Keratinocyte (primary cell): ENCODE data around the gene APP. TPM values are rescaled to one million over a fixed set of nuclear protein-coding genes. Genes with fewer than 3 reads are reported as not detected.

Experiments
- DNase-seq: peaks from one replicate; pipeline ENCODE4 v3.0.0-alpha.2; 2011; ENCODE audit warnings: low read depth, missing footprints, low spot score
- FAIRE-seq: peaks from 2 replicates; lab custom pipeline; 2011; peaks lifted over from hg19 to GRCh38; lab: Jason Lieb, UNC
- H2AFZ ChIP-seq: 2 replicates; pipeline ENCODE4 v1.6.0; 2012; ENCODE audit warnings: low read length, control low read depth, inconsistent platforms; ENCODE audit not compliant: control insufficient read depth
- H3K27ac ChIP-seq: 2 replicates; pipeline ENCODE4 v1.5.1; 2011; ENCODE audit warnings: low read length; ENCODE audit not compliant: control insufficient read depth, insufficient read depth
- H3K27me3 ChIP-seq: 3 replicates; pipeline ENCODE4 v1.6.0; 2011; ENCODE audit warnings: low read length; ENCODE audit not compliant: control insufficient read depth, insufficient read depth; ENCODE audit errors: extremely low read depth
- H3K36me3 ChIP-seq, 2 experiments: 2 replicates in 1 of 2; 3 replicates in 1 of 2; pipeline ENCODE4 v1.5.1; 2011; ENCODE audit warnings: low read length in 2 of 2, mild to moderate bottlenecking in 1 of 2; ENCODE audit not compliant: control insufficient read depth in 2 of 2, insufficient read depth in 2 of 2; ENCODE audit errors: extremely low read depth in 1 of 2
- H3K4me1 ChIP-seq: 3 replicates; pipeline ENCODE4 v1.5.1; 2011; ENCODE audit warnings: low read length; ENCODE audit not compliant: control insufficient read depth, insufficient read depth; ENCODE audit errors: extremely low read depth
- H3K4me2 ChIP-seq: 3 replicates; pipeline ENCODE4 v1.6.0; 2011; ENCODE audit warnings: low read depth, low read length; ENCODE audit not compliant: control insufficient read depth, insufficient read depth; ENCODE audit errors: extremely low read depth
- H3K4me3 ChIP-seq, 3 experiments: fragments of 200-600 bp in 1 of 3; sonication (generic) in 1 of 3; 2 replicates in 2 of 3; 3 replicates in 1 of 3; pipeline ENCODE4 v1.5.1; 2011 to 2016; ENCODE audit warnings: low read length in 3 of 3, mild to moderate bottlenecking in 3 of 3, control low read depth in 2 of 3, inconsistent platforms in 1 of 3, low read depth in 1 of 3, mixed read lengths in 1 of 3, mixed run types in 1 of 3, moderate library complexity in 1 of 3; ENCODE audit not compliant: control insufficient read depth in 2 of 3, insufficient read depth in 2 of 3; ENCODE audit errors: extremely low read depth in 1 of 3
- H3K79me2 ChIP-seq: 2 replicates; pipeline ENCODE4 v1.6.0; 2012; ENCODE audit warnings: low read length; ENCODE audit not compliant: control insufficient read depth, insufficient read depth
- H3K9ac ChIP-seq: 3 replicates; pipeline ENCODE4 v1.6.0; 2011; ENCODE audit warnings: low read length; ENCODE audit not compliant: control insufficient read depth, insufficient read depth; ENCODE audit errors: extremely low read depth
- H3K9me1 ChIP-seq: 3 replicates; pipeline ENCODE4 v1.6.0; 2011; ENCODE audit warnings: low read length; ENCODE audit not compliant: control insufficient read depth, insufficient read depth; ENCODE audit errors: extremely low read depth
- H3K9me3 ChIP-seq: 2 replicates; pipeline ENCODE4 v1.5.1; 2012; ENCODE audit warnings: low read depth, low read length; ENCODE audit not compliant: control insufficient read depth
- H4K20me1 ChIP-seq: 3 replicates; pipeline ENCODE4 v1.6.0; 2011; ENCODE audit warnings: low read length; ENCODE audit not compliant: control insufficient read depth, insufficient read depth; ENCODE audit errors: extremely low read depth
- CTCF ChIP-seq, 3 experiments: IDR thresholded peaks in 1 of 3; conservative IDR thresholded peaks in 1 of 3; optimal IDR thresholded peaks in 1 of 3; 2 replicates in 2 of 3; 3 replicates in 1 of 3; pipeline versions ENCODE3 to v1.5.1; 2011; ENCODE audit warnings: low read length in 3 of 3, mild to moderate bottlenecking in 3 of 3, moderate library complexity in 2 of 3, control low read depth in 1 of 3, inconsistent platforms in 1 of 3; ENCODE audit not compliant: insufficient read depth in 2 of 3; ENCODE audit errors: extremely low read depth in 1 of 3
- EZH2 ChIP-seq: IDR thresholded peaks from one replicate; pipeline ENCODE4 v1.6.1; 2012; ENCODE audit warnings: inconsistent platforms, mild to moderate bottlenecking, low read length, moderate library complexity
- dilution Hi-C: fragments of 300-500 bp; cut with MboI; formaldehyde crosslinking; loops from one replicate; pipeline ENCODE4 v1.7.0; 2020; ENCODE audit warnings: low sequenced_read_pairs; ENCODE audit not compliant: extremely low pct_ligation_motif_present
- polyA plus RNA-seq, 5 experiments: library from polyadenylated mRNA; depleted of rRNA in 3 of 5; stranded (reverse) in 3 of 5; stranded (forward) in 1 of 5; unstranded in 1 of 5; fragments of >200 nt; gene quantifications; 1 replicate in 1 of 5; 2 replicates in 3 of 5; 3 replicates in 1 of 5; pipeline versions ENCODE4 v1.2.1 to v1.2.3, GENCODE V29; 2011 to 2012; ENCODE audit warnings: missing spikeins in 2 of 5, low read depth in 1 of 5, low replicate concordance in 1 of 5

APP gene
- polyA plus RNA-seq, 1 donor (not counting 4 experiments of a cell fraction or from before 2014, with no cell fraction given), result 1,015 TPM

GRCh38 chr21:26028183-26028582 is 142.4 kb downstream of the APP start:
- Histone ChIP-seq H3K4me2 (no peak overlapping the region), H3K9me3 (no peaks in the 10 kb centered on the region), H3K9ac (no peak overlapping the region), H2AFZ (no peak overlapping the region), H3K27ac (no peak overlapping the region), H3K9me1 (no peaks in the 10 kb centered on the region), H3K27me3 (no peaks in the 10 kb centered on the region), H3K4me1 (peaks cover 3% of the 10 kb centered on the region), H3K36me3 (peaks cover 16 to 25% of the 10 kb centered on the region in 2 experiments), H3K79me2 (peaks cover 84% of the 10 kb centered on the region), H3K4me3 (no peak overlapping the region), H4K20me1 (peaks cover 16% of the 10 kb centered on the region)
- TF ChIP-seq CTCF (optimal IDR thresholded peaks at IDR 0.05 in 1 of 3, IDR thresholded peaks at IDR 0.05 in 1 of 3, conservative IDR thresholded peaks at IDR 0.05 in 1 of 3; ENCODE audit: extremely low read depth in 1 of 3, insufficient read depth in 2 of 3, low read length in 3 of 3) (no peak), EZH2 (no peak)
- no peak for FAIRE-seq
- dilution Hi-C loops, result no loop called here
- no peak for DNase-seq

- H2AFZ ChIP-seq, result no peak overlapping the region
- H3K36me3 ChIP-seq, result peaks cover 16 to 21% of the 10 kb centered on the region in 2 experiments
- peaks cover 16% of the 10 kb centered on the region for H4K20me1 ChIP-seq
- dilution Hi-C loops, result no loop called here
- DNase-seq (no peak), FAIRE-seq (no peak)
- peaks cover 3% of the 10 kb centered on the region for H3K4me1 ChIP-seq
- H3K27ac ChIP-seq, result no peak overlapping the region
- H3K9ac ChIP-seq, result no peak overlapping the region
- no peak overlapping the region for H3K4me2 ChIP-seq
- no peaks in the 10 kb centered on the region for H3K9me3 ChIP-seq
- TF ChIP-seq EZH2, result no peak
- no peak for TF ChIP-seq CTCF (optimal IDR thresholded peaks at IDR 0.05 in 1 of 3, IDR thresholded peaks at IDR 0.05 in 1 of 3, conservative IDR thresholded peaks at IDR 0.05 in 1 of 3; ENCODE audit: extremely low read depth in 1 of 3, insufficient read depth in 2 of 3, low read length in 3 of 3)
- H3K79me2 ChIP-seq, result peaks cover 80% of the 10 kb centered on the region
- no peaks in the 10 kb centered on the region for H3K27me3 ChIP-seq
- H3K9me1 ChIP-seq, result no peaks in the 10 kb centered on the region
- H3K4me3 ChIP-seq, result no peak overlapping the region
These were observed 142.9 kb downstream of the APP start for GRCh38 chr21:26027696-26028095.
